ENCODE results near the gene RPTOR. TPM values are rescaled to one million over a fixed set of nuclear protein-coding genes. Genes with fewer than 3 reads are reported as not detected.

The RPTOR gene
- polyA plus RNA-seq, 1 of the 3 experiments (the other 2 are of a cell fraction), result 14.9 TPM

DNA sequence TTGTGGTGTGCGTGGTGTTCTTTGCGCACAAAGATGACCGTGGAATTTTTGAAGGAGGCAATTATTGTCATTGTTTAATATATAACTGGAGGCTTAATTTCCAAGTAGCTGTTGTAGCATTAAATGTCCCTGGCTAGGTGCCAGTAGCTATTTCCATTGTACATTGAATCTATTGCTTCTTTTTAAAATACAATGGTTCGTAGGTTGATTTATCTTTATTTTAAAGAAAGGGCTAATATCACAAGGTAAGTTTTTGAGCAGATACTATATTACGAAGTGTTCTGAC is 127.1 kb downstream of the RPTOR start:
- no peaks in the 10 kb centered on the region for H3K27me3 ChIP-seq (ENCODE audit: insufficient read depth)
- H3K4me2 ChIP-seq, result no peak overlapping the region
- H3K9me2 ChIP-seq, result no peaks in the 10 kb centered on the region
- H3K4me1 ChIP-seq (ENCODE audit: control insufficient read depth in 1 of 2, insufficient read depth in 2 of 2, low read depth in 1 of 2, low read length in 1 of 2), result peaks cover 0 to 7% of the 10 kb centered on the region in 2 experiments; a peak in 1 of 4 replicates
- H3K27ac ChIP-seq (ENCODE audit: low read depth in 2 of 2, low read length in 1 of 2), result no peak overlapping the region
- 78% methylated on average over 5 of the region's 5 CpGs for WGBS (ENCODE audit: low lambda C conversion rate)
- peaks cover 32% of the 10 kb centered on the region for H3K79me2 ChIP-seq (ENCODE audit: insufficient read depth)
- no peak overlapping the region for H2AFZ ChIP-seq (ENCODE audit: low read depth)
- ChIA-PET POLR2A (no interaction called here), CTCF (no interaction called here)
- H3K9ac ChIP-seq, result no peak overlapping the region
- H3K4me3 ChIP-seq (ENCODE audit: low read depth in 2 of 2, low read length in 1 of 2), result no peak overlapping the region
- no peaks in the 10 kb centered on the region; the same call in 1 of the 2 replicates for H4K20me1 ChIP-seq (ENCODE audit: insufficient read depth)
- H3K9me3 ChIP-seq, result no peaks in the 10 kb centered on the region
- TF ChIP-seq TAF1 (IDR thresholded peaks at IDR 0.05; ENCODE audit: borderline replicate concordance, low read depth, low read length) (no peak), RFX5 (IDR thresholded peaks at IDR 0.05; ENCODE audit: low read length) (no peak), FOSL2 (IDR thresholded peaks at IDR 0.05; ENCODE audit: borderline replicate concordance, low read depth) (no peak), RCOR1 (IDR thresholded peaks at IDR 0.05; ENCODE audit: low read length) (no peak), TCF12 (IDR thresholded peaks at IDR 0.05) (no peak), NRF1 (IDR thresholded peaks at IDR 0.05; ENCODE audit: low read depth, low read length) (no peak), FOXJ3 (CRISPR knock-in tag; IDR thresholded peaks at IDR 0.05) (no peak), POLR2AphosphoS5 (IDR thresholded peaks at IDR 0.05; ENCODE audit: low read depth, low read length) (no peak), GABPA (IDR thresholded peaks at IDR 0.05; ENCODE audit: low read depth) (no peak), YY1 (IDR thresholded peaks at IDR 0.05; ENCODE audit: low read depth) (no peak), EP300 (IDR thresholded peaks at IDR 0.05; ENCODE audit: borderline replicate concordance in 1 of 2, low read depth in 1 of 2, low read length in 1 of 2) (no peak), RAD21 (IDR thresholded peaks at IDR 0.05; ENCODE audit: low read length) (no peak), SIN3A (IDR thresholded peaks at IDR 0.05; ENCODE audit: borderline replicate concordance, low read depth, low read length) (no peak), GATA2 (CRISPR knock-in tag; IDR thresholded peaks at IDR 0.05) (no peak)
- TF ChIP-seq, protein P1, sequence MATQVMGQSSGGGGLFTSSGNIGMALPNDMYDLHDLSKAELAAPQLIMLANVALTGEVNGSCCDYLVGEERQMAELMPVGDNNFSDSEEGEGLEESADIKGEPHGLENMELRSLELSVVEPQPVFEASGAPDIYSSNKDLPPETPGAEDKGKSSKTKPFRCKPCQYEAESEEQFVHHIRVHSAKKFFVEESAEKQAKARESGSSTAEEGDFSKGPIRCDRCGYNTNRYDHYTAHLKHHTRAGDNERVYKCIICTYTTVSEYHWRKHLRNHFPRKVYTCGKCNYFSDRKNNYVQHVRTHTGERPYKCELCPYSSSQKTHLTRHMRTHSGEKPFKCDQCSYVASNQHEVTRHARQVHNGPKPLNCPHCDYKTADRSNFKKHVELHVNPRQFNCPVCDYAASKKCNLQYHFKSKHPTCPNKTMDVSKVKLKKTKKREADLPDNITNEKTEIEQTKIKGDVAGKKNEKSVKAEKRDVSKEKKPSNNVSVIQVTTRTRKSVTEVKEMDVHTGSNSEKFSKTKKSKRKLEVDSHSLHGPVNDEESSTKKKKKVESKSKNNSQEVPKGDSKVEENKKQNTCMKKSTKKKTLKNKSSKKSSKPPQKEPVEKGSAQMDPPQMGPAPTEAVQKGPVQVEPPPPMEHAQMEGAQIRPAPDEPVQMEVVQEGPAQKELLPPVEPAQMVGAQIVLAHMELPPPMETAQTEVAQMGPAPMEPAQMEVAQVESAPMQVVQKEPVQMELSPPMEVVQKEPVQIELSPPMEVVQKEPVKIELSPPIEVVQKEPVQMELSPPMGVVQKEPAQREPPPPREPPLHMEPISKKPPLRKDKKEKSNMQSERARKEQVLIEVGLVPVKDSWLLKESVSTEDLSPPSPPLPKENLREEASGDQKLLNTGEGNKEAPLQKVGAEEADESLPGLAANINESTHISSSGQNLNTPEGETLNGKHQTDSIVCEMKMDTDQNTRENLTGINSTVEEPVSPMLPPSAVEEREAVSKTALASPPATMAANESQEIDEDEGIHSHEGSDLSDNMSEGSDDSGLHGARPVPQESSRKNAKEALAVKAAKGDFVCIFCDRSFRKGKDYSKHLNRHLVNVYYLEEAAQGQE (IDR thresholded peaks at IDR 0.05; ENCODE audit: low read depth, low read length), result no peak
- TF ChIP-seq, protein P2, sequence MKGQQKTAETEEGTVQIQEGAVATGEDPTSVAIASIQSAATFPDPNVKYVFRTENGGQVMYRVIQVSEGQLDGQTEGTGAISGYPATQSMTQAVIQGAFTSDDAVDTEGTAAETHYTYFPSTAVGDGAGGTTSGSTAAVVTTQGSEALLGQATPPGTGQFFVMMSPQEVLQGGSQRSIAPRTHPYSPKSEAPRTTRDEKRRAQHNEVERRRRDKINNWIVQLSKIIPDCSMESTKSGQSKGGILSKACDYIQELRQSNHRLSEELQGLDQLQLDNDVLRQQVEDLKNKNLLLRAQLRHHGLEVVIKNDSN (IDR thresholded peaks at IDR 0.05; ENCODE audit: borderline replicate concordance, low read depth), result no peak
- TF ChIP-seq, protein P3, sequence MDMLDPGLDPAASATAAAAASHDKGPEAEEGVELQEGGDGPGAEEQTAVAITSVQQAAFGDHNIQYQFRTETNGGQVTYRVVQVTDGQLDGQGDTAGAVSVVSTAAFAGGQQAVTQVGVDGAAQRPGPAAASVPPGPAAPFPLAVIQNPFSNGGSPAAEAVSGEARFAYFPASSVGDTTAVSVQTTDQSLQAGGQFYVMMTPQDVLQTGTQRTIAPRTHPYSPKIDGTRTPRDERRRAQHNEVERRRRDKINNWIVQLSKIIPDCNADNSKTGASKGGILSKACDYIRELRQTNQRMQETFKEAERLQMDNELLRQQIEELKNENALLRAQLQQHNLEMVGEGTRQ (IDR thresholded peaks at IDR 0.05; ENCODE audit: borderline replicate concordance, low read depth, low read length), result no peak
- TF ChIP-seq, protein P4, sequence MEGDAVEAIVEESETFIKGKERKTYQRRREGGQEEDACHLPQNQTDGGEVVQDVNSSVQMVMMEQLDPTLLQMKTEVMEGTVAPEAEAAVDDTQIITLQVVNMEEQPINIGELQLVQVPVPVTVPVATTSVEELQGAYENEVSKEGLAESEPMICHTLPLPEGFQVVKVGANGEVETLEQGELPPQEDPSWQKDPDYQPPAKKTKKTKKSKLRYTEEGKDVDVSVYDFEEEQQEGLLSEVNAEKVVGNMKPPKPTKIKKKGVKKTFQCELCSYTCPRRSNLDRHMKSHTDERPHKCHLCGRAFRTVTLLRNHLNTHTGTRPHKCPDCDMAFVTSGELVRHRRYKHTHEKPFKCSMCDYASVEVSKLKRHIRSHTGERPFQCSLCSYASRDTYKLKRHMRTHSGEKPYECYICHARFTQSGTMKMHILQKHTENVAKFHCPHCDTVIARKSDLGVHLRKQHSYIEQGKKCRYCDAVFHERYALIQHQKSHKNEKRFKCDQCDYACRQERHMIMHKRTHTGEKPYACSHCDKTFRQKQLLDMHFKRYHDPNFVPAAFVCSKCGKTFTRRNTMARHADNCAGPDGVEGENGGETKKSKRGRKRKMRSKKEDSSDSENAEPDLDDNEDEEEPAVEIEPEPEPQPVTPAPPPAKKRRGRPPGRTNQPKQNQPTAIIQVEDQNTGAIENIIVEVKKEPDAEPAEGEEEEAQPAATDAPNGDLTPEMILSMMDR (IDR thresholded peaks at IDR 0.05), result no peak
- TF ChIP-seq, protein P5, sequence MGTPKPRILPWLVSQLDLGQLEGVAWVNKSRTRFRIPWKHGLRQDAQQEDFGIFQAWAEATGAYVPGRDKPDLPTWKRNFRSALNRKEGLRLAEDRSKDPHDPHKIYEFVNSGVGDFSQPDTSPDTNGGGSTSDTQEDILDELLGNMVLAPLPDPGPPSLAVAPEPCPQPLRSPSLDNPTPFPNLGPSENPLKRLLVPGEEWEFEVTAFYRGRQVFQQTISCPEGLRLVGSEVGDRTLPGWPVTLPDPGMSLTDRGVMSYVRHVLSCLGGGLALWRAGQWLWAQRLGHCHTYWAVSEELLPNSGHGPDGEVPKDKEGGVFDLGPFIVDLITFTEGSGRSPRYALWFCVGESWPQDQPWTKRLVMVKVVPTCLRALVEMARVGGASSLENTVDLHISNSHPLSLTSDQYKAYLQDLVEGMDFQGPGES (IDR thresholded peaks at IDR 0.05; ENCODE audit: low read depth, low read length), result no peak
- TF ChIP-seq, protein P6, sequence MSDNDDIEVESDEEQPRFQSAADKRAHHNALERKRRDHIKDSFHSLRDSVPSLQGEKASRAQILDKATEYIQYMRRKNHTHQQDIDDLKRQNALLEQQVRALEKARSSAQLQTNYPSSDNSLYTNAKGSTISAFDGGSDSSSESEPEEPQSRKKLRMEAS (IDR thresholded peaks at IDR 0.05; ENCODE audit: low read depth), result no peak
- no peaks in the 10 kb centered on the region for H3F3A ChIP-seq (replicated peaks; ENCODE audit: insufficient read depth)
- no peaks in the 10 kb centered on the region for H3K36me3 ChIP-seq (replicated peaks in 1 of 2; ENCODE audit: control insufficient read depth in 1 of 2, insufficient read depth in 2 of 2, low read length in 1 of 2)
- no peak for DNase-seq
